OCI-LY3 (cell line): Measurements from ENCODE around the gene KRTAP4-16.

Source experiments
- CTCF ChIP-seq: fragments of 200-600, 300-600 bp; sonication (generic); IDR thresholded peaks from 2 replicates; pipeline ENCODE4 v1.5.1; 2014; ENCODE audit warnings: antibody characterized with exemption, low read length, low read depth
- EZH2phosphoT487 ChIP-seq: fragments of 200-600 bp; shearing (Covaris generic); IDR thresholded peaks from 2 replicates; pipeline ENCODE4 v1.6.1; 2018; ENCODE audit warnings: antibody characterized with exemption, mixed run types, low read depth

DNA sequence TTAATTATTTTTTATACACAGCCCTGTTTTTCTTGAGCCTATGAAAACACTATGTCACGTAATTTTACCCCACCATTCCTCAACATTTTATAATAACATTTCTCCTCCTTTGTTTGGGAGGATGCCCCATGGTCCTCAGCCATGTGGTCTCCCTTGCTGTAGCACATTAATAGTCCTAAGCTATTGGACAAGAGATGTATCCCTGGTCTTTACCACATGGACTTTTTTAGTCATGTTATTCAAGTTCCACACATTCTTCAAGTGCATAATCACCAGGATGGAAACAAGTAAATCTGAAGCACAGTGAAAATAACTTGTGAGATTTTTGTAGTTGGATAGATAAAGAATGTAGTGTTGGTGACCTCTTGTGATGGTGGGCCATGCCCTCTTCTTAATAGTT is 40.0 kb downstream of the KRTAP4-16 start:
- TF ChIP-seq EZH2phosphoT487, result no peak
- TF ChIP-seq CTCF, result no peak
